NCI-H748 (cell line): Measurements from ENCODE around the gene OR2V1.
"Not testable (repeated sequence)": the region's sequence is repeated elsewhere in the genome, so short reads cannot be mapped to it uniquely, and the experiment has no call there.

Experiments used
- DNase-seq: peaks from one replicate; lab custom pipeline; 2025; ENCODE audit not compliant: unreplicated experiment; lab: John Stamatoyannopoulos, UW

The OR2V1 gene

GRCh38 chr5:181130832-181131496 lies at the start of gene OR2V1:
Gene OR2V1, minus strand, starts transcription at chr5:181131169. Its CDS starts 5,865 bp downstream, at chr5:181125304.
- DNase-seq, result no peak

GRCh38 chr5:181177559-181177958 lies 46.6 kb upstream of the OR2V1 start:
- not testable (repeated sequence) for DNase-seq

GRCh38 chr5:181176254-181176952 lies 45.4 kb upstream of the OR2V1 start:
- no peak for DNase-seq

- no peak for DNase-seq
Measured at GRCh38 chr5:181173420-181174342, 42.7 kb upstream of the OR2V1 start.

GRCh38 chr5:181173027-181173419 lies 42.1 kb upstream of the OR2V1 start:
- no peak for DNase-seq

- DNase-seq, result no peak
Measured at GRCh38 chr5:181171782-181172181, 40.8 kb upstream of the OR2V1 start.

- DNase-seq, result no peak
Measured at GRCh38 chr5:181170996-181171395, 40.0 kb upstream of the OR2V1 start.

- peak; percentile 16 for DNase-seq
Measured at GRCh38 chr5:181170237-181170825, 39.4 kb upstream of the OR2V1 start.

- peak; percentile 71 for DNase-seq
Measured at GRCh38 chr5:181169459-181170236, 38.7 kb upstream of the OR2V1 start.

- DNase-seq, result peak; percentile 64
Measured at GRCh38 chr5:181168595-181169118, 37.7 kb upstream of the OR2V1 start.

- peak; percentile 81 for DNase-seq
Measured at GRCh38 chr5:181167814-181168488, 37.0 kb upstream of the OR2V1 start.

GRCh38 chr5:181166812-181167733 lies 36.1 kb upstream of the OR2V1 start:
- no peak for DNase-seq

- no peak for DNase-seq
Measured at GRCh38 chr5:181164076-181164952, 33.3 kb upstream of the OR2V1 start.

GRCh38 chr5:181163487-181164075 lies 32.6 kb upstream of the OR2V1 start:
- no peak for DNase-seq

GRCh38 chr5:181161534-181162175 lies 30.7 kb upstream of the OR2V1 start:
- DNase-seq, result no peak

GRCh38 chr5:181160755-181161533 lies 30.0 kb upstream of the OR2V1 start:
- peak; percentile 76 for DNase-seq
